ENCODE data around the gene KDM6B.

Gene KDM6B

GRCh38 chr17:7822126-7822525 is 11.9 kb upstream of the KDM6B start:
- no peak for DNase-seq

DNA sequence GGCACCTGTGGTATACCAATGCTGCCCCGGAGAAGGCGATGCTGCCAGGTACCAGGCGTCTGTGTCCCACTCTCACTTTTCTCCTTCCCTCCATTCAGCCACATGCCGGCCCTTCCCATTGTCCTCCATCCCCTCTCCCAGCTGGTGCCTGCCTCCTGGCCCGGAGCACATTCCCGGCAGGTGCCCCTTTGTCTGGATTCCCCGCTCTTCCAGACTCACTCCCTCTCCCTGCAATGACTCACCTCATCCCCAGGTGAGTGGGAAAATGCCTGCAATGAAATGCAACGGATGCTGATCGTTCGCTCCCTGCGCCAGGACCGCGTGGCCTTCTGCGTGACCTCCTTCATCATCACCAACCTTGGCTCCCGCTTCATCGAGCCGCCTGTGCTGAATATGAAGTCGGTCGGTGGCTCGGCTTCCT is 10.4 kb upstream of the KDM6B start:
- no peak for DNase-seq

GRCh38 chr17:7824021-7824924 is 9.7 kb upstream of the KDM6B start:
- no peak for DNase-seq

GRCh38 chr17:7825206-7825990 is 8.6 kb upstream of the KDM6B start:
- no peak for DNase-seq

GRCh38 chr17:7830616-7831015 is 3.4 kb upstream of the KDM6B start:
- DNase-seq: no peak

GRCh38 chr17:7831233-7831632 is 2.8 kb upstream of the KDM6B start:
- DNase-seq: no peak

DNA sequence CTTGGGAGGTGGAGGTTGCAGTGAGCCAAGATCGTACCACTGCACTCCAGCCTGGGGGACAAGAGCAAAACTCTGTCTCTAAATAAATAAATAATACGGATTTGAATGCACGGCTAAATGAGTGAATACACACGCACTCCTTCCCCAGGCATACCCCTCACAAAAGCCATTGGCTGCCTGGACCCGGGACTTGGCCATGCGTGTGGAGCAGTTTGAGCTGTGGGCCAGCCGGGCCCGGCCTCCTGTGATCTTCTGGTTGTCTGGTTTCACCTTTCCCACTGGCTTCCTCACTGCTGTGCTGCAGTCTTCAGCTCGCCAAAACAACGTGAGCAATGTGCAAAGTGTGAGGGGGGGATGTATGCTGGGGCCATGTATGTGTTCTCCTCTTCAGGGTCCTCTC is 1.6 kb upstream of the KDM6B start:
- DNase-seq: no peak

DNA sequence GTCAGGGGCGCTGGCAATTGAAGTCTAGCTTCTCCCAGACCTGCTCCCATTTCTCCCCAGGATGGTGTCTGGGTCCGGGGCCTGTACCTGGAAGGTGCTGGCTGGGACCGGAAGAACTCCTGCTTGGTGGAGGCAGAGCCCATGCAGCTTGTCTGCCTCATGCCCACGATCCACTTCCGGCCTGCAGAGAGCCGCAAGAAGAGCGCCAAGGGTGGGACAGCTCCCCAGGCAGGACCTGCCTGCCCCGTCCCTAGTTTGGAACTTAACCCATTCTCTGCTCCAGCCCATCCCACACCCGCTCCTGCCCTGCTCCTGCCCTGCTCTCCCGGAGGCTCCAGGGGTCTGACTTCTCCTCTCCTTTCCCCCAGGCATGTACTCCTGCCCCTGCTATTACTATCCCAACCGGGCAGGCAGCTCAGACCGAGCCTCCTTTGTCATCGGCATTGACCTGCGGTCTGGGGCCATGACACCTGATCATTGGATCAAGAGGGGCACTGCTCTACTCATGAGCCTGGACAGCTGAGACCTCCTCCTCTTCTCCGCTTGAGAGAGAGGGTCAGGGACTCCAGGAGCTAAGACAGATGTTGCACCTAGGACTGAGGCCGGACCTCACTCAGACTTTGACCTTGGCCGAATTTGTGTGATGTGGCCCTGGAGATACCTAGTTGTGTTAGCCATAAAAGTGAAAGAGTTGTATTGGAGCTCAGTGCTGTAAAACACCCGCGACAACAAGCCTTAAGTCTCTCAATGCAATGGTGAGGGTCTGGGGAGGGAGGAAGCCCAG is 814 bp upstream of the KDM6B start:
- DNase-seq: no peak

DNA sequence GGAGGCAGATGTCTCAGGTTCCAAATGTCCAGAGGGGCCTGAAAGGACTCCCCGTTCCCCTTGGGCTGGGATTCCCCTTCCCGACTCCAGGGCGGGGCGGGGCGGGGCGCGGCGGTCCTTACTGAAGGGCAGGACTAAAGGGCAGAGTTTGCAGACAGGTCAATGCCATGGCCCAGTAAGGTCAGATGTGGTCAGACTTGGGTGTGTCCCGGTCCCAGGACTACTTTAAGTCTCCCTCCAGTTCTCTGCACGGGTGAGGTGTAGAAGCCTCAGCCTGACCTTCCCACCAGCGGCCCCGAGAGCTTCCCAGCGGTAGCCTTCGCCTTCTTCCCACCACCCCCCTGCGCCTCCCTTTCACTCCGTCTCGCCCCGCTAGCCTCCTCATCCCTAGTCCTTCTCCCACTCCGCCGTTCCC is 532 bp downstream of the KDM6B start:
- peak; percentile 65 to 66 for DNase-seq

- peak; percentile 90 to 94 for DNase-seq
Measured at GRCh38 chr17:7834957-7835813, 1.2 kb downstream of the KDM6B start.

- peak in 1 of 2 experiments; percentile 63 for DNase-seq
Measured at GRCh38 chr17:7835814-7836595, 2.0 kb downstream of the KDM6B start.

DNA sequence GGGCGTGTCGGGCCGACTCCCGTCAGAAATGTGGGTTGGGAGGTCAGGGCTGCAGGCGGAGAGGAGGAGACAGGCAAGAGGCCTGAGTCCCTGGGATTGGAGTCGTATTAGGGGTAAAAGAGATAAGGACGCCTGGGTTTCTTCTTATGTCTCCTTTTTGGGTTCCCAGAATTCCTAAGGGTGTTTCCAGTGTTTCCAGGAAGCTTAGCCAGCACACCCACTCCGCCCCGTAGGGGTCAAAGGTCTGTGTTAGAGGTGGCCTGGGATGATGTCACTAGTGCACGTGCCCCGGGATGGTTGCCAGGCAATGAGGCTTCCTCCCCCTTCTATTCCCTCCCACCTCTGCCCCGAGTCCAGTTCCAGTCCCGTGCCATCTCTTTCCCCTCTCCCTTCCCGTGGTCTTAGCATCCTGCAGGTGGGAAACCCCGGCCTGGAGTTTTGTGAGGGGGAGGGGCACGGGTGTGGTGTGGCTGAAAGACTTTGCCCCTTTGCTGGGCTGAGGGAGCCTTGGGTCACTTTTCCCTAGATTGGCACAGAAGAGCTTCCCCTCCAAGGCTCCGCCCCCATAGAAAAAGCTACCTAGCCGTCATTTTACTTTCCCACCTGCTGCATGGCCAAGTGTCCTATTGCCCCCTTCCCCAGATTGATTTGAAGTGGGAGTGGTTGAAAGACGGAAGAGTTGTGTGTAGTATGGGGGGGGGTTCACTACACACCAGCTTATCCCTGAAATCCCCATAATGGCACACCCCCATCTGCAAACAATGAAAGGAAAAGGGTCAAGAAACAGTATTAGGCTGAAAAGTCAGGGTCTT is 2.8 kb downstream of the KDM6B start:
- peak; percentile 74 to 82 for DNase-seq

GRCh38 chr17:7837408-7838088 is 3.5 kb downstream of the KDM6B start:
- no peak for DNase-seq

GRCh38 chr17:7838090-7839075 is 4.4 kb downstream of the KDM6B start:
- DNase-seq: no peak

- DNase-seq: no peak
Measured at GRCh38 chr17:7839190-7839875, 5.3 kb downstream of the KDM6B start.

- no peak for DNase-seq
Measured at GRCh38 chr17:7839876-7840261, 5.9 kb downstream of the KDM6B start.

DNA sequence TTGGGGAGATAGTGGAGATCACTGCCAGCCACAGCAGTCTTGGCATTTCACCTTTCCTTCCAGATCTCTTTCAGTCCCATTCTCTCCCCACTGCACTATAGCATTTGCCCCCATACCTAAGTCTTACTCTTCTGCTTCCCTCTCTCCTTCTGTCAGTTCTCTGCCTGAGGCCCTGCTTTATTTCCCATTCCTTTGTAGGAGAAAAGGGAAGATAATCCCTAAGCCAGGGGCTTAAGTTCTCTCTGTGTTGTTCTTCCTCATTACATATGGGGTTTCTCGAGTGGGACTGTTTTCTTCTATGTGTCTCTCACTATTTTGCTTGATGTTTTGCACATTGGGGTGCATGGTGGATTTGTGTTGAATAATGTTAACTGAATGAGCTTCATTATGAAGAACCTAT is 6.4 kb downstream of the KDM6B start:
- no peak for DNase-seq

DNA sequence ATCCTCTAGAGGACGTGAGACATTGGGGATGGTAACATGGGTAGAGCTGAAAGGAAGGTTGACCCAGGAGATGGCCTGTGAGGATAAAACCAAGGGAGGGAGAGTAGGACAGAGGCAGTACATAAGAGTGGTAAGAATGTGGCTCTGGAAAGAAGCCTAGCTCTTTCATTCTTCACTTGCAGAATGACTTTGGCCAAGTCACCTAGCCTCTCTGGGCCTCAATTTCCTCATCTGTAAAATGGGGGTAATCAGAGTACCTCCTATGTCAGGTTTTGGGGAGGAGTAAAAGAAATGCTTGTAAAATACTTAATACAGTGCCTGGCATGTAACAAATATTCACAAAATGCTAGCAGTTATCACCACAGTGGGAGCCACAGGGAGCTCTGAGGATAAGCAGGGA is 6.9 kb downstream of the KDM6B start:
- DNase-seq: no peak
